GM12892 (cell line): ENCODE measurements around the gene EMC10.

Experiments used
- POLR2A ChIP-seq: IDR thresholded peaks from 2 replicates; pipeline ENCODE4 v1.6.1; 2011; ENCODE audit warnings: low read depth, low read length, control low read depth
- POLR2AphosphoS5 ChIP-seq: IDR thresholded peaks from 2 replicates; pipeline ENCODE4 v1.6.1; 2011; ENCODE audit warnings: low read depth, low read length, control low read depth
- TAF1 ChIP-seq: IDR thresholded peaks from 2 replicates; pipeline ENCODE4 v1.6.1; 2011; ENCODE audit warnings: low read depth, mild to moderate bottlenecking, control low read depth, low read length, borderline replicate concordance

- TF ChIP-seq POLR2A, result no peak
- no peak for TF ChIP-seq POLR2AphosphoS5
- TF ChIP-seq TAF1, result no peak
These were observed 25.5 kb downstream of the EMC10 start for GRCh38 chr19:50501568-50502475.
